HCT116 (cell line): ENCODE results near the gene ANKRD44. TPM values are rescaled to one million over a fixed set of nuclear protein-coding genes. Genes with fewer than 3 reads are reported as not detected.

Source experiments
- ATAC-seq: fragments of 200-7000 bp; cut with Tn5 transposase; 2 replicates; pipeline ENCODE4 v1.9.1; 2020; ENCODE audit warnings: mild to moderate bottlenecking, moderate library complexity
- BruUV-seq: library from RNA; stranded (reverse); fragments of 400-500 nt; replicated peaks from 2 replicates; lab custom pipeline; 2021; lab: Mats Ljungman, UMichigan
- CTCF ChIA-PET: fragments of 300-600 bp; sonication (Branson Sonifier 250); formaldehyde crosslinking; loops from one replicate; lab custom pipeline; 2021; ENCODE audit warnings: antibody characterized with exemption; lab: Charles Lee
- POLR2A ChIA-PET: fragments of 300-600, 350-600 bp; sonication (Branson Sonifier 250); formaldehyde crosslinking; loops from one replicate; lab custom pipeline; 2021; ENCODE audit warnings: antibody characterized with exemption; lab: Charles Lee
- RAD21 ChIA-PET, 2 experiments: fragments of 300-600 bp; sonication (Branson Sonifier 250); formaldehyde crosslinking; loops; one replicate each; lab custom pipeline; 2023; ENCODE audit warnings: low total read pairs in 2 of 2; ENCODE audit not compliant: uncharacterized antibody in 2 of 2, unreplicated experiment in 2 of 2, low non-redundant PET in 1 of 2; lab: Charles Lee
- DNase-seq: peaks from one replicate; pipeline ENCODE4 v3.0.0-alpha.2; 2010; ENCODE audit warnings: low read depth, low spot score
- H2AFZ ChIP-seq: fragments of 200-600 bp; shearing (Covaris generic), sonication (generic); 2 replicates; pipeline ENCODE4 v1.6.1; 2017; ENCODE audit warnings: low read depth, mixed run types, mixed read lengths, antibody characterized with exemption, low read length; ENCODE audit not compliant: poor library complexity, severe bottlenecking
- H3K27ac ChIP-seq: 2 replicates; pipeline ENCODE4 v1.5.1; 2012; ENCODE audit warnings: low read depth, low read length
- H3K27me3 ChIP-seq: fragments of 200-600 bp; sonication (generic); 2 replicates; pipeline ENCODE4 v1.6.1; 2016; ENCODE audit warnings: mixed run types, low read length, mixed read lengths; ENCODE audit not compliant: insufficient read depth
- H3K36me3 ChIP-seq, 2 experiments: fragments of 200-500 bp in 1 of 2; fragments of 200-600 bp in 1 of 2; sonication (Bioruptor generic) in 1 of 2; sonication (generic) in 1 of 2; 2 replicates each; pipeline versions ENCODE4 v1.5.1 to v1.6.1; 2014 to 2016; ENCODE audit warnings: low read length in 2 of 2, inconsistent platforms in 1 of 2, mixed read lengths in 1 of 2, mixed run types in 1 of 2; ENCODE audit not compliant: insufficient read depth in 2 of 2, control insufficient read depth in 1 of 2
- H3K4me1 ChIP-seq, 2 experiments: fragments of 200-600 bp in 1 of 2; sonication (generic) in 1 of 2; 2 replicates each; pipeline versions ENCODE4 v1.5.1 to v1.6.1; 2012 to 2017; ENCODE audit warnings: low read length in 2 of 2, inconsistent platforms in 1 of 2, mild to moderate bottlenecking in 1 of 2, mixed read lengths in 1 of 2, mixed run types in 1 of 2, moderate library complexity in 1 of 2; ENCODE audit not compliant: insufficient read depth in 2 of 2, control insufficient read depth in 1 of 2
- H3K4me2 ChIP-seq: fragments of 200-600 bp; sonication (generic); 2 replicates; pipeline ENCODE4 v1.6.1; 2017; ENCODE audit warnings: mixed run types, low read length, mixed read lengths
- H3K4me3 ChIP-seq, 2 experiments: fragments of 200-600 bp in 1 of 2; sonication (generic) in 1 of 2; replicated peaks in 1 of 2; 2 replicates each; pipeline ENCODE4 v1.5.1; 2011 to 2016; ENCODE audit warnings: low read length in 2 of 2, control low read depth in 1 of 2, low read depth in 1 of 2, mild to moderate bottlenecking in 1 of 2, mixed read lengths in 1 of 2, mixed run types in 1 of 2
- H3K79me2 ChIP-seq: fragments of 200-600 bp; sonication (generic); 2 replicates; pipeline ENCODE4 v1.6.1; 2017; ENCODE audit warnings: mild to moderate bottlenecking, mixed run types, low read length, moderate library complexity, mixed read lengths; ENCODE audit not compliant: insufficient read depth
- H3K9ac ChIP-seq: fragments of 200-600 bp; sonication (generic); 2 replicates; pipeline ENCODE4 v1.6.1; 2016; ENCODE audit warnings: low read length, mixed read lengths
- H3K9me2 ChIP-seq: fragments of 200-600 bp; sonication (generic), shearing (Covaris generic); 2 replicates; pipeline ENCODE4 v1.6.1; 2017; ENCODE audit warnings: mixed run types, mild to moderate bottlenecking, moderate library complexity; ENCODE audit not compliant: insufficient read depth
- H3K9me3 ChIP-seq, 2 experiments: fragments of 200-500 bp in 1 of 2; fragments of 200-600 bp in 1 of 2; sonication (Bioruptor generic) in 1 of 2; sonication (generic) in 1 of 2; 2 replicates each; pipeline ENCODE4 v1.6.1; 2014 to 2017; ENCODE audit warnings: low read length in 2 of 2, mixed read lengths in 2 of 2, inconsistent platforms in 1 of 2, low read depth in 1 of 2, mild to moderate bottlenecking in 1 of 2, mixed run types in 1 of 2, moderate library complexity in 1 of 2; ENCODE audit not compliant: control insufficient read depth in 1 of 2, insufficient read depth in 1 of 2
- H4K20me1 ChIP-seq: fragments of 200-600 bp; sonication (generic), shearing (Covaris generic); 2 replicates; pipeline ENCODE4 v1.6.1; 2017; ENCODE audit warnings: mixed run types, mild to moderate bottlenecking, moderate library complexity; ENCODE audit not compliant: insufficient read depth
- CBX3 ChIP-seq: IDR thresholded peaks from 2 replicates; pipeline ENCODE4 v1.6.1; 2012; ENCODE audit warnings: low read depth
- EGR1 ChIP-seq: IDR thresholded peaks from 2 replicates; pipeline ENCODE4 v1.6.1; 2012; ENCODE audit warnings: low read depth
- FOSL1 ChIP-seq: IDR thresholded peaks from 2 replicates; pipeline ENCODE4 v1.6.1; 2012; ENCODE audit warnings: low read depth
- POLR2A ChIP-seq: IDR thresholded peaks from 2 replicates; pipeline ENCODE4 v1.7.0; 2011; ENCODE audit warnings: borderline replicate concordance; ENCODE audit not compliant: insufficient read depth, insufficient read length; ENCODE audit errors: extremely low read depth
- RAD21 ChIP-seq: IDR thresholded peaks from 2 replicates; pipeline ENCODE4 v1.6.1; 2012; ENCODE audit warnings: low read depth, mild to moderate bottlenecking
- SIN3A ChIP-seq: IDR thresholded peaks from 2 replicates; pipeline ENCODE4 v1.6.1; 2012; ENCODE audit warnings: low read depth
- YY1 ChIP-seq: IDR thresholded peaks from 2 replicates; pipeline ENCODE4 v1.6.1; 2011; ENCODE audit warnings: low read length, low read depth, moderate library complexity, mild to moderate bottlenecking; ENCODE audit not compliant: insufficient replicate concordance; ENCODE audit errors: extremely low read depth
- ZFX ChIP-seq: fragments of 450-650 bp; IDR thresholded peaks from 2 replicates; pipeline ENCODE4 v1.6.1; 2017
- ZNF274 ChIP-seq: fragments of 200-500 bp; sonication (Bioruptor generic); IDR thresholded peaks from 2 replicates; pipeline ENCODE4 v1.6.1; 2014; ENCODE audit warnings: mild to moderate bottlenecking, low read depth, low read length, inconsistent platforms
- intact Hi-C: fragments of 100-400 bp; cut with micrococcal nuclease; formaldehyde crosslinking; loops from 2 replicates; pipeline ENCODE4 v1.10.0; 2022
- total RNA-seq: library from RNA; stranded (reverse); gene quantifications from one replicate; pipeline ENCODE4 v1.2.1, GENCODE V29; 2021; ENCODE audit not compliant: unreplicated experiment
- TF ChIP-seq, protein P1 (sequence below): IDR thresholded peaks from 2 replicates; pipeline ENCODE4 v1.6.1; 2011; ENCODE audit warnings: mild to moderate bottlenecking, low read length, moderate library complexity; ENCODE audit not compliant: insufficient replicate concordance; ENCODE audit errors: extremely low read depth
- TF ChIP-seq, protein P2 (sequence below): IDR thresholded peaks from 2 replicates; pipeline ENCODE4 v1.6.1; 2012
- TF ChIP-seq, protein P3 (sequence below): IDR thresholded peaks from 2 replicates; pipeline ENCODE4 v1.6.1; 2012; ENCODE audit warnings: low read depth

ANKRD44 gene
- total RNA-seq, 1 experiment from 2014 or later, result 2.7 TPM

DNA sequence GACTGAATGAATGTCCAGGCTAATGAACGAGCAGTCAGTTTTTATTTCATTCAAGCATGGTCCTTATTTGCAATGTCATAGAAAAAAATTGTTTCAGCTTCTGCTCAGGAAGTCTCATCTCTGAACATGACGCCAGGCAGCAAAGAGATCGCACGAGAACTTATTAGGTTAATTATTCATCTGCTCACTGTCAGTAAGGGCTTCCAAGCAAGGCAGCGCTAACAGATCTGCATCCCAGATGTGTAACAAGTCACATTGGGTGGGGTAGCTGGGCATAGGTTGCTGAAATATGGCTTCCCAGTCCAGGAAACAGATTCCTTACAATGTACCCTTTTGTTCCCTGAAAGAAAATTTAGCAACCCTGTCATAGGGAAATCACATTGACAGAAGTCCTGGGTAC, 63.5 kb downstream of the ANKRD44 start:
- DNase-seq (no peak), ATAC-seq (no peak)
- H3K36me3 ChIP-seq, result no peaks in the 10 kb centered on the region
- no peaks in the 10 kb centered on the region for H3K9me3 ChIP-seq
- H3K9me2 ChIP-seq, result no peaks in the 10 kb centered on the region
- no peaks in the 10 kb centered on the region for H4K20me1 ChIP-seq
- H3K27ac ChIP-seq, result no peak overlapping the region
- ChIA-PET CTCF (no interaction called here), POLR2A (no interaction called here), RAD21 (no interaction called here)
- BruUV-seq, result no TSS peak
- TF ChIP-seq, protein P1, sequence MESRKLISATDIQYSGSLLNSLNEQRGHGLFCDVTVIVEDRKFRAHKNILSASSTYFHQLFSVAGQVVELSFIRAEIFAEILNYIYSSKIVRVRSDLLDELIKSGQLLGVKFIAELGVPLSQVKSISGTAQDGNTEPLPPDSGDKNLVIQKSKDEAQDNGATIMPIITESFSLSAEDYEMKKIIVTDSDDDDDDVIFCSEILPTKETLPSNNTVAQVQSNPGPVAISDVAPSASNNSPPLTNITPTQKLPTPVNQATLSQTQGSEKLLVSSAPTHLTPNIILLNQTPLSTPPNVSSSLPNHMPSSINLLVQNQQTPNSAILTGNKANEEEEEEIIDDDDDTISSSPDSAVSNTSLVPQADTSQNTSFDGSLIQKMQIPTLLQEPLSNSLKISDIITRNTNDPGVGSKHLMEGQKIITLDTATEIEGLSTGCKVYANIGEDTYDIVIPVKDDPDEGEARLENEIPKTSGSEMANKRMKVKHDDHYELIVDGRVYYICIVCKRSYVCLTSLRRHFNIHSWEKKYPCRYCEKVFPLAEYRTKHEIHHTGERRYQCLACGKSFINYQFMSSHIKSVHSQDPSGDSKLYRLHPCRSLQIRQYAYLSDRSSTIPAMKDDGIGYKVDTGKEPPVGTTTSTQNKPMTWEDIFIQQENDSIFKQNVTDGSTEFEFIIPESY, result no peak
- TF ChIP-seq, protein P2, sequence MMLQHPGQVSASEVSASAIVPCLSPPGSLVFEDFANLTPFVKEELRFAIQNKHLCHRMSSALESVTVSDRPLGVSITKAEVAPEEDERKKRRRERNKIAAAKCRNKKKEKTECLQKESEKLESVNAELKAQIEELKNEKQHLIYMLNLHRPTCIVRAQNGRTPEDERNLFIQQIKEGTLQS, result no peak
- TF ChIP-seq FOSL1, result no peak
- TF ChIP-seq ZFX, result no peak
- no peak for TF ChIP-seq SIN3A
- TF ChIP-seq YY1, result no peak
- TF ChIP-seq, protein P3, sequence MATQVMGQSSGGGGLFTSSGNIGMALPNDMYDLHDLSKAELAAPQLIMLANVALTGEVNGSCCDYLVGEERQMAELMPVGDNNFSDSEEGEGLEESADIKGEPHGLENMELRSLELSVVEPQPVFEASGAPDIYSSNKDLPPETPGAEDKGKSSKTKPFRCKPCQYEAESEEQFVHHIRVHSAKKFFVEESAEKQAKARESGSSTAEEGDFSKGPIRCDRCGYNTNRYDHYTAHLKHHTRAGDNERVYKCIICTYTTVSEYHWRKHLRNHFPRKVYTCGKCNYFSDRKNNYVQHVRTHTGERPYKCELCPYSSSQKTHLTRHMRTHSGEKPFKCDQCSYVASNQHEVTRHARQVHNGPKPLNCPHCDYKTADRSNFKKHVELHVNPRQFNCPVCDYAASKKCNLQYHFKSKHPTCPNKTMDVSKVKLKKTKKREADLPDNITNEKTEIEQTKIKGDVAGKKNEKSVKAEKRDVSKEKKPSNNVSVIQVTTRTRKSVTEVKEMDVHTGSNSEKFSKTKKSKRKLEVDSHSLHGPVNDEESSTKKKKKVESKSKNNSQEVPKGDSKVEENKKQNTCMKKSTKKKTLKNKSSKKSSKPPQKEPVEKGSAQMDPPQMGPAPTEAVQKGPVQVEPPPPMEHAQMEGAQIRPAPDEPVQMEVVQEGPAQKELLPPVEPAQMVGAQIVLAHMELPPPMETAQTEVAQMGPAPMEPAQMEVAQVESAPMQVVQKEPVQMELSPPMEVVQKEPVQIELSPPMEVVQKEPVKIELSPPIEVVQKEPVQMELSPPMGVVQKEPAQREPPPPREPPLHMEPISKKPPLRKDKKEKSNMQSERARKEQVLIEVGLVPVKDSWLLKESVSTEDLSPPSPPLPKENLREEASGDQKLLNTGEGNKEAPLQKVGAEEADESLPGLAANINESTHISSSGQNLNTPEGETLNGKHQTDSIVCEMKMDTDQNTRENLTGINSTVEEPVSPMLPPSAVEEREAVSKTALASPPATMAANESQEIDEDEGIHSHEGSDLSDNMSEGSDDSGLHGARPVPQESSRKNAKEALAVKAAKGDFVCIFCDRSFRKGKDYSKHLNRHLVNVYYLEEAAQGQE, result no peak
- TF ChIP-seq ZNF274, result no peak
- no peak for TF ChIP-seq EGR1
- TF ChIP-seq RAD21, result no peak
- no peak for TF ChIP-seq POLR2A
- TF ChIP-seq CBX3, result no peak
- no peaks in the 10 kb centered on the region for H3K27me3 ChIP-seq
- H3K4me3 ChIP-seq, result no peak overlapping the region
- no peaks in the 10 kb centered on the region for H3K4me1 ChIP-seq
- H3K79me2 ChIP-seq, result no peaks in the 10 kb centered on the region
- no peak overlapping the region for H3K4me2 ChIP-seq
- no peak overlapping the region for H3K9ac ChIP-seq
- no peak overlapping the region for H2AFZ ChIP-seq
- intact Hi-C loops, result no loop called here
